Loucy (cell line): ENCODE measurements around the gene CTSW.

Experiments
- H2AFZ ChIP-seq: fragments of 200-600 bp; sonication (generic); 2 replicates; pipeline ENCODE4 v1.6.0; 2016; ENCODE audit warnings: antibody characterized with exemption, mild to moderate bottlenecking, low read length, moderate library complexity
- H3F3A ChIP-seq: fragments of 200-600 bp; 2 replicates; pipeline ENCODE4 v1.6.0; 2016; ENCODE audit warnings: antibody characterized with exemption, low read depth, mild to moderate bottlenecking
- H3K27me3 ChIP-seq: fragments of 200-600 bp; sonication (generic); 2 replicates; pipeline ENCODE4 v1.6.1; 2014; ENCODE audit warnings: low read length, mild to moderate bottlenecking; ENCODE audit not compliant: insufficient read depth, poor library complexity, severe bottlenecking
- H3K36me3 ChIP-seq: fragments of 200-600 bp; sonication (generic); 2 replicates; pipeline ENCODE4 v1.6.1; 2016; ENCODE audit warnings: low read length; ENCODE audit not compliant: insufficient read depth
- H3K4me1 ChIP-seq: fragments of 200-600 bp; sonication (generic); 2 replicates; pipeline ENCODE4 v1.5.1; 2014; ENCODE audit warnings: low read length, mild to moderate bottlenecking; ENCODE audit not compliant: insufficient read depth, poor library complexity, severe bottlenecking
- H3K4me2 ChIP-seq: fragments of 200-600 bp; sonication (generic); 2 replicates; pipeline ENCODE4 v1.6.0; 2014; ENCODE audit warnings: antibody characterized with exemption, low read length, low read depth, mild to moderate bottlenecking; ENCODE audit not compliant: poor library complexity, severe bottlenecking
- H3K4me3 ChIP-seq: fragments of 200-600 bp; sonication (generic); 2 replicates; pipeline ENCODE4 v1.5.1; 2014; ENCODE audit warnings: low read length, mild to moderate bottlenecking, mixed read lengths; ENCODE audit not compliant: poor library complexity, severe bottlenecking
- H3K79me2 ChIP-seq: fragments of 200-600 bp; sonication (generic); 2 replicates; pipeline ENCODE4 v1.6.1; 2014; ENCODE audit warnings: low read length; ENCODE audit not compliant: insufficient read depth
- H3K9ac ChIP-seq: fragments of 200-600 bp; sonication (generic); 2 replicates; pipeline ENCODE4 v1.6.0; 2014; ENCODE audit warnings: mild to moderate bottlenecking, low read depth, low read length, moderate library complexity; ENCODE audit not compliant: poor library complexity, severe bottlenecking
- H3K9me2 ChIP-seq: fragments of 200-600 bp; sonication (generic); replicated peaks from 2 replicates; pipeline ENCODE4 v1.6.1; 2016; ENCODE audit warnings: low read depth, low read length, mixed read lengths
- H3K9me3 ChIP-seq: fragments of 200-600 bp; sonication (generic); 2 replicates; pipeline ENCODE4 v1.6.1; 2014; ENCODE audit warnings: mild to moderate bottlenecking, antibody characterized with exemption, low read length, low read depth; ENCODE audit not compliant: insufficient read depth
- H4K20me1 ChIP-seq: fragments of 200-600 bp; sonication (generic); 2 replicates; pipeline ENCODE4 v1.6.0; 2014; ENCODE audit warnings: antibody characterized with exemption, low read length, mild to moderate bottlenecking; ENCODE audit not compliant: insufficient read depth, poor library complexity, severe bottlenecking
- CTCF ChIP-seq: fragments of 200-600 bp; sonication (generic); conservative IDR thresholded peaks from 2 replicates; pipeline ENCODE4 v1.5.1; 2014; ENCODE audit warnings: mild to moderate bottlenecking, antibody characterized with exemption, low read length
- EZH2phosphoT487 ChIP-seq: fragments of 200-600 bp; IDR thresholded peaks from 2 replicates; pipeline ENCODE4 v1.6.1; 2018; ENCODE audit warnings: antibody characterized with exemption, mild to moderate bottlenecking, moderate library complexity, borderline replicate concordance

CTSW gene

GRCh38 chr11:65921876-65922275, 42.2 kb downstream of the CTSW start:
- Histone ChIP-seq H3K79me2 (peaks cover 34% of the 10 kb centered on the region), H3K36me3 (peaks cover 8% of the 10 kb centered on the region; the same call in 1 of the 2 replicates), H3F3A (no peaks in the 10 kb centered on the region), H4K20me1 (peaks cover 15% of the 10 kb centered on the region), H3K4me1 (peaks cover 23% of the 10 kb centered on the region), H3K9me2 (no peaks in the 10 kb centered on the region), H3K9me3 (no peaks in the 10 kb centered on the region), H3K4me3 (no peak overlapping the region), H3K27me3 (no peaks in the 10 kb centered on the region), H2AFZ (no peak overlapping the region), H3K9ac (no peak overlapping the region), H3K4me2 (no peak overlapping the region)
- TF ChIP-seq EZH2phosphoT487 (no peak), CTCF (no peak)

GRCh38 chr11:65922565-65922964, 42.9 kb downstream of the CTSW start:
- H3K79me2 ChIP-seq, result peaks cover 27% of the 10 kb centered on the region

GRCh38 chr11:65925397-65925796, 45.8 kb downstream of the CTSW start:
- H4K20me1 ChIP-seq, result peaks cover 3% of the 10 kb centered on the region
- no peak overlapping the region for H3K4me2 ChIP-seq
- peaks cover 8% of the 10 kb centered on the region; the same call in 1 of the 2 replicates for H3K36me3 ChIP-seq
- no peak overlapping the region for H3K4me3 ChIP-seq
- no peaks in the 10 kb centered on the region for H3K27me3 ChIP-seq
- no peak overlapping the region for H2AFZ ChIP-seq
- H3K9ac ChIP-seq, result no peak overlapping the region
- H3K79me2 ChIP-seq, result peaks cover 7% of the 10 kb centered on the region; the same call in 1 of the 2 replicates
- no peaks in the 10 kb centered on the region for H3K9me2 ChIP-seq
- H3K9me3 ChIP-seq, result no peaks in the 10 kb centered on the region
- TF ChIP-seq EZH2phosphoT487 (no peak), CTCF (no peak)
- H3F3A ChIP-seq, result no peaks in the 10 kb centered on the region
- peaks cover 18% of the 10 kb centered on the region for H3K4me1 ChIP-seq

More at GRCh38 chr11:65922565-65922964, 42.9 kb downstream of the CTSW start:
- Histone ChIP-seq H3K4me3 (no peak overlapping the region), H3K27me3 (no peaks in the 10 kb centered on the region), H3F3A (no peaks in the 10 kb centered on the region), H4K20me1 (peaks cover 15% of the 10 kb centered on the region), H3K36me3 (peaks cover 8% of the 10 kb centered on the region; the same call in 1 of the 2 replicates), H3K4me1 (peaks cover 19% of the 10 kb centered on the region), H3K9me3 (no peaks in the 10 kb centered on the region), H3K4me2 (no peak overlapping the region), H3K9me2 (no peaks in the 10 kb centered on the region), H3K9ac (no peak overlapping the region), H2AFZ (no peak overlapping the region)
- TF ChIP-seq CTCF (no peak), EZH2phosphoT487 (no peak)
